Activated CD8-positive, alpha-beta T cell treated with anti-CD3 and anti-CD28 coated beads for 36 hours (primary cell): ENCODE measurements around the gene UCMA. TPM values are rescaled to one million over a fixed set of nuclear protein-coding genes. Genes with fewer than 3 reads are reported as not detected.

Experiments
- ATAC-seq: fragments of 200-7000 bp; cut with Tn5 transposase; one replicate; pipeline ENCODE4 v1.10.0; 2021; ENCODE audit warnings: mild to moderate bottlenecking, moderate library complexity
- CTCF ChIA-PET: fragments of 350-600 bp; sonication (Branson Sonifier 250); formaldehyde crosslinking; loops from one replicate; lab custom pipeline; 2021; ENCODE audit warnings: antibody characterized with exemption; lab: Charles Lee
- POLR2A ChIA-PET: fragments of 350-600 bp; sonication (Branson Sonifier 250); formaldehyde crosslinking; loops from one replicate; lab custom pipeline; 2021; ENCODE audit warnings: antibody characterized with exemption; lab: Charles Lee
- DNase-seq: peaks from one replicate; pipeline ENCODE4 v3.0.0-alpha.2; 2020
- H3K27ac Mint-ChIP-seq: one replicate; pipeline ENCODE4 v1.8.0; 2021; ENCODE audit warnings: mild to moderate bottlenecking, mixed read lengths
- H3K27me3 Mint-ChIP-seq: one replicate; pipeline ENCODE4 v1.8.0; 2021; ENCODE audit warnings: mixed read lengths
- H3K36me3 Mint-ChIP-seq: one replicate; pipeline ENCODE4 v1.8.0; 2021; ENCODE audit warnings: low read depth, mixed read lengths
- H3K4me1 Mint-ChIP-seq: one replicate; pipeline ENCODE4 v1.8.0; 2021; ENCODE audit warnings: low read depth, mixed read lengths
- H3K4me3 Mint-ChIP-seq: one replicate; pipeline ENCODE4 v1.8.0; 2021; ENCODE audit warnings: mild to moderate bottlenecking, moderate library complexity, mixed read lengths
- H3K9me3 Mint-ChIP-seq: one replicate; pipeline ENCODE4 v1.8.0; 2021; ENCODE audit warnings: mixed read lengths
- CTCF ChIP-seq: fragments of 200-600 bp; IDR thresholded peaks from one replicate; pipeline ENCODE4 v1.8.0; 2022; ENCODE audit warnings: antibody characterized with exemption, mild to moderate bottlenecking
- intact Hi-C: fragments of 100-400 bp; cut with micrococcal nuclease; formaldehyde crosslinking; loops from one replicate; pipeline ENCODE4 v1.10.0; 2022
- total RNA-seq, 2 experiments: library from RNA; stranded (reverse); gene quantifications; one replicate each; pipeline ENCODE4 v1.2.3, GENCODE V29; 2021

Gene UCMA
- total RNA-seq, 2 experiments from 2014 or later = not detected

GRCh38 chr10:13184730-13185514 lies 49.3 kb downstream of the UCMA start:
- DNase-seq (no peak), ATAC-seq (no peak)
- Mint-ChIP-seq H3K36me3 (peaks cover 79% of the 10 kb centered on the region), H3K9me3 (no peaks in the 10 kb centered on the region), H3K27ac (no peak overlapping the region), H3K4me1 (peaks cover 4% of the 10 kb centered on the region), H3K4me3 (no peak overlapping the region), H3K27me3 (no peaks in the 10 kb centered on the region)
- TF ChIP-seq CTCF = no peak
- ChIA-PET CTCF (interaction anchor here (1.4 to 1.8 kb wide), 2 partner anchors 22 to 24 kb away, joined by 3 to 4 read pairs; no protein-coding TSS in a partner anchor), POLR2A (interaction anchor here (1.1 to 1.4 kb wide), 2 partner anchors 10 to 23 kb away, joined by 3 to 4 read pairs; no protein-coding TSS in a partner anchor)
- intact Hi-C loops = no loop called here

GRCh38 chr10:13184276-13184675 lies 49.9 kb downstream of the UCMA start:
- no peak overlapping the region for H3K4me3 Mint-ChIP-seq
- ATAC-seq (no peak), DNase-seq (no peak)
- H3K27me3 Mint-ChIP-seq = no peaks in the 10 kb centered on the region
- intact Hi-C loops = no loop called here
- no peak for TF ChIP-seq CTCF
- peaks cover 80% of the 10 kb centered on the region for H3K36me3 Mint-ChIP-seq
- H3K27ac Mint-ChIP-seq = no peak overlapping the region
- ChIA-PET POLR2A (interaction anchor here (1.4 kb wide), 1 partner anchor 22 kb away, joined by 4 read pairs; no protein-coding TSS in a partner anchor), CTCF (interaction anchor here (1.4 kb wide), 1 partner anchor 24 kb away, joined by 3 read pairs; no protein-coding TSS in a partner anchor)
- peaks cover 4% of the 10 kb centered on the region for H3K4me1 Mint-ChIP-seq
- H3K9me3 Mint-ChIP-seq = no peaks in the 10 kb centered on the region

GRCh38 chr10:13183625-13184024 lies 50.5 kb downstream of the UCMA start:
- no peak for ATAC-seq
- DNase-seq = no peak
- Mint-ChIP-seq H3K36me3 (peaks cover 81% of the 10 kb centered on the region), H3K4me3 (no peak overlapping the region), H3K27ac (no peak overlapping the region), H3K9me3 (no peaks in the 10 kb centered on the region), H3K27me3 (no peaks in the 10 kb centered on the region), H3K4me1 (peaks cover 4% of the 10 kb centered on the region)
- POLR2A ChIA-PET = interaction anchor here (0.5 to 1.4 kb wide), 2 partner anchors 15 to 21 kb away, joined by 3 to 4 read pairs; no protein-coding TSS in a partner anchor
- CTCF ChIA-PET = interaction anchor here (1.4 kb wide), 1 partner anchor 23 kb away, joined by 3 read pairs; no protein-coding TSS in a partner anchor
- no peak for TF ChIP-seq CTCF
- intact Hi-C loops = no loop called here

GRCh38 chr10:13182424-13182823 lies 51.8 kb downstream of the UCMA start:
- Mint-ChIP-seq H3K36me3 (peaks cover 87% of the 10 kb centered on the region), H3K9me3 (no peaks in the 10 kb centered on the region), H3K4me3 (no peak overlapping the region), H3K4me1 (peaks cover 4% of the 10 kb centered on the region), H3K27ac (no peak overlapping the region), H3K27me3 (no peaks in the 10 kb centered on the region)
- ChIA-PET CTCF (no interaction called here), POLR2A (no interaction called here)
- no peak for TF ChIP-seq CTCF
- ATAC-seq = no peak
- intact Hi-C loops = no loop called here
- DNase-seq = no peak

GRCh38 chr10:13180788-13181187 lies 53.4 kb downstream of the UCMA start:
- CTCF ChIA-PET = interaction anchor here (1.4 to 1.6 kb wide), 2 partner anchors 10 to 14 kb away, joined by 3 read pairs; no protein-coding TSS in a partner anchor
- DNase-seq (no peak), ATAC-seq (peak; percentile 55)
- H3K4me3 Mint-ChIP-seq = no peak overlapping the region
- no peaks in the 10 kb centered on the region for H3K27me3 Mint-ChIP-seq
- H3K9me3 Mint-ChIP-seq = no peaks in the 10 kb centered on the region
- TF ChIP-seq CTCF = no peak
- POLR2A ChIA-PET = no interaction called here
- peaks cover 84% of the 10 kb centered on the region for H3K36me3 Mint-ChIP-seq
- peaks cover 4% of the 10 kb centered on the region for H3K4me1 Mint-ChIP-seq
- intact Hi-C loops = no loop called here
- no peak overlapping the region for H3K27ac Mint-ChIP-seq
